IMR-90 (cell line): ENCODE results near the gene PTCD2.

ENCODE experiments used
- FOS ChIP-seq: fragments of 150-350 bp; IDR thresholded peaks from 2 replicates; pipeline ENCODE4 v1.6.1; 2016; ENCODE audit warnings: low read depth, low read length
- MAFK ChIP-seq: IDR thresholded peaks from 2 replicates; pipeline ENCODE4 v1.6.1; 2012; ENCODE audit warnings: low read depth, low read length, improper control_type of control experiment
- POLR2A ChIP-seq: IDR thresholded peaks from 2 replicates; pipeline ENCODE4 v1.6.1; 2012; ENCODE audit warnings: mild to moderate bottlenecking, low read depth, low read length
- RAD21 ChIP-seq: IDR thresholded peaks from 2 replicates; pipeline ENCODE4 v1.6.1; 2012; ENCODE audit warnings: low read length, improper control_type of control experiment
- RFX5 ChIP-seq: IDR thresholded peaks from 2 replicates; pipeline ENCODE4 v1.8.0; 2012; ENCODE audit warnings: low read depth, mild to moderate bottlenecking, low read length, moderate library complexity
- TF ChIP-seq, protein P1 (sequence below): conservative IDR thresholded peaks from 2 replicates; pipeline ENCODE4 v1.5.1; 2012; ENCODE audit warnings: mild to moderate bottlenecking, low read depth, low read length, improper control_type of control experiment

DNA sequence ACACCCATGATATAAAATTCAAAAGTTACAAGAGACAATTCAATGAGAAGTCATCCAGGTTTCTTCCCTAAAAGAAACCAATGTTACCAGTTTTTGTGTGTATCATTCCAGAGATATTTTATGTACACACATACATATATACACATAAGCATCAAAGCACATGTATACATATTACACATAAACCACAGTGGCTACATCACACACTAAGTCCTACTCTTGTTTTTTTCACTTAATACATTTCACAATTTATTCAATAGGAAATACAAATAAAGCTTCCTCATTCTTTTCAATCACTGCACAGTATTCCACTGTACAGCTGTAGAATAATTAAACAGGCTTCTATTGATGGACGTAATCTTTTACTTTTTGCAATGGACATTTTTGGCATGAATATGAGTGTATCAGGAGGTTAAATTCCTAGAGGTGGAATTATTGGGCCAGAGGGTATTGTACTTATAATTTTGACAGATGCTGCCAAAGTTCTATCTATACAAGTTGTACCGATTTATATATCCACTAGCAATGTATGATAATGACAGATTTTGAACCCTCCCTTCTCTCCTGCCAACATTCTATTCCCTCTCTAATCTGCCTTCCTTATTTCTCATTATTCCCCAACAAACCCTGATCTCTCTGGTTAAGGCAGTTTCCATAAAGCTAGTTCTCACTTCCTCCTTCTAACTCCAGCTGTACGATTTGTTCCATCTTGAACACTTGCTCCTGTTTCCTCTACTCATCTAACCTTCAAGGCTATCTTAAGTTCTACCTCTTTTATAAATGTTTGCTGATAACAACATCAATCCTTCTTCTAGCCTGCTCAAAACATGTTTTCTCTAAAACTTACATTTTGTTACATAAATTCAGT, 35.4 kb upstream of the PTCD2 start:
- TF ChIP-seq, protein P1, sequence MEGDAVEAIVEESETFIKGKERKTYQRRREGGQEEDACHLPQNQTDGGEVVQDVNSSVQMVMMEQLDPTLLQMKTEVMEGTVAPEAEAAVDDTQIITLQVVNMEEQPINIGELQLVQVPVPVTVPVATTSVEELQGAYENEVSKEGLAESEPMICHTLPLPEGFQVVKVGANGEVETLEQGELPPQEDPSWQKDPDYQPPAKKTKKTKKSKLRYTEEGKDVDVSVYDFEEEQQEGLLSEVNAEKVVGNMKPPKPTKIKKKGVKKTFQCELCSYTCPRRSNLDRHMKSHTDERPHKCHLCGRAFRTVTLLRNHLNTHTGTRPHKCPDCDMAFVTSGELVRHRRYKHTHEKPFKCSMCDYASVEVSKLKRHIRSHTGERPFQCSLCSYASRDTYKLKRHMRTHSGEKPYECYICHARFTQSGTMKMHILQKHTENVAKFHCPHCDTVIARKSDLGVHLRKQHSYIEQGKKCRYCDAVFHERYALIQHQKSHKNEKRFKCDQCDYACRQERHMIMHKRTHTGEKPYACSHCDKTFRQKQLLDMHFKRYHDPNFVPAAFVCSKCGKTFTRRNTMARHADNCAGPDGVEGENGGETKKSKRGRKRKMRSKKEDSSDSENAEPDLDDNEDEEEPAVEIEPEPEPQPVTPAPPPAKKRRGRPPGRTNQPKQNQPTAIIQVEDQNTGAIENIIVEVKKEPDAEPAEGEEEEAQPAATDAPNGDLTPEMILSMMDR, result no peak
- TF ChIP-seq FOS (no peak), POLR2A (no peak), MAFK (no peak), RFX5 (no peak), RAD21 (no peak)
